ENCODE data around the gene ZNF200. TPM values are rescaled to one million over a fixed set of nuclear protein-coding genes. Genes with fewer than 3 reads are reported as not detected.

The ZNF200 gene
- polyA plus RNA-seq, 1 of the 3 experiments (the other 2 are of a cell fraction), result 2.8 TPM

- peaks cover 0 to 11% of the 10 kb centered on the region in 2 experiments; a peak in 1 of 4 replicates for H3K4me1 ChIP-seq (ENCODE audit: control insufficient read depth in 1 of 2, insufficient read depth in 2 of 2, low read depth in 1 of 2, low read length in 1 of 2)
- no peak overlapping the region for H3K4me3 ChIP-seq (ENCODE audit: low read depth in 2 of 2, low read length in 1 of 2)
- 23% methylated on average over 6 of the region's 8 CpGs for WGBS (ENCODE audit: low lambda C conversion rate)
- no peak overlapping the region for H3K27ac ChIP-seq (ENCODE audit: low read depth in 2 of 2, low read length in 1 of 2)
- H2AFZ ChIP-seq (ENCODE audit: low read depth), result no peak overlapping the region
- H3K4me2 ChIP-seq, result no peak overlapping the region
- peaks cover 14% of the 10 kb centered on the region for H3F3A ChIP-seq (replicated peaks; ENCODE audit: insufficient read depth)
- H3K9me2 ChIP-seq, result no peaks in the 10 kb centered on the region
- H3K36me3 ChIP-seq (replicated peaks in 1 of 2; ENCODE audit: control insufficient read depth in 1 of 2, insufficient read depth in 2 of 2, low read length in 1 of 2), result no peaks in the 10 kb centered on the region
- TF ChIP-seq FOXJ3 (CRISPR knock-in tag; IDR thresholded peaks at IDR 0.05) (no peak), EZH2phosphoT487 (IDR thresholded peaks at IDR 0.05; ENCODE audit: borderline replicate concordance, low read depth) (no peak), EP300 (IDR thresholded peaks at IDR 0.05; ENCODE audit: borderline replicate concordance in 1 of 2, low read depth in 1 of 2, low read length in 1 of 2) (no peak), JUND (IDR thresholded peaks at IDR 0.05) (no peak), CHD2 (IDR thresholded peaks at IDR 0.05; ENCODE audit: low read length, partially characterized antibody) (no peak), TEAD4 (IDR thresholded peaks at IDR 0.05; ENCODE audit: borderline replicate concordance, insufficient read depth) (no peak), GATA2 (CRISPR knock-in tag; IDR thresholded peaks at IDR 0.05) (no peak), TAF1 (IDR thresholded peaks at IDR 0.05; ENCODE audit: borderline replicate concordance, low read depth, low read length) (no peak), TCF12 (IDR thresholded peaks at IDR 0.05) (no peak), FOSL2 (IDR thresholded peaks at IDR 0.05; ENCODE audit: borderline replicate concordance, low read depth) (no peak), RFX5 (IDR thresholded peaks at IDR 0.05; ENCODE audit: low read length) (no peak), SIN3A (IDR thresholded peaks at IDR 0.05; ENCODE audit: borderline replicate concordance, low read depth, low read length) (no peak), NRF1 (IDR thresholded peaks at IDR 0.05; ENCODE audit: low read depth, low read length) (no peak), RAD21 (IDR thresholded peaks at IDR 0.05; ENCODE audit: low read length) (no peak), ELF1 (IDR thresholded peaks at IDR 0.05) (no peak)
- TF ChIP-seq, protein P1, sequence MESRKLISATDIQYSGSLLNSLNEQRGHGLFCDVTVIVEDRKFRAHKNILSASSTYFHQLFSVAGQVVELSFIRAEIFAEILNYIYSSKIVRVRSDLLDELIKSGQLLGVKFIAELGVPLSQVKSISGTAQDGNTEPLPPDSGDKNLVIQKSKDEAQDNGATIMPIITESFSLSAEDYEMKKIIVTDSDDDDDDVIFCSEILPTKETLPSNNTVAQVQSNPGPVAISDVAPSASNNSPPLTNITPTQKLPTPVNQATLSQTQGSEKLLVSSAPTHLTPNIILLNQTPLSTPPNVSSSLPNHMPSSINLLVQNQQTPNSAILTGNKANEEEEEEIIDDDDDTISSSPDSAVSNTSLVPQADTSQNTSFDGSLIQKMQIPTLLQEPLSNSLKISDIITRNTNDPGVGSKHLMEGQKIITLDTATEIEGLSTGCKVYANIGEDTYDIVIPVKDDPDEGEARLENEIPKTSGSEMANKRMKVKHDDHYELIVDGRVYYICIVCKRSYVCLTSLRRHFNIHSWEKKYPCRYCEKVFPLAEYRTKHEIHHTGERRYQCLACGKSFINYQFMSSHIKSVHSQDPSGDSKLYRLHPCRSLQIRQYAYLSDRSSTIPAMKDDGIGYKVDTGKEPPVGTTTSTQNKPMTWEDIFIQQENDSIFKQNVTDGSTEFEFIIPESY (IDR thresholded peaks at IDR 0.05; ENCODE audit: borderline replicate concordance, low read depth), result no peak
- TF ChIP-seq, protein P2, sequence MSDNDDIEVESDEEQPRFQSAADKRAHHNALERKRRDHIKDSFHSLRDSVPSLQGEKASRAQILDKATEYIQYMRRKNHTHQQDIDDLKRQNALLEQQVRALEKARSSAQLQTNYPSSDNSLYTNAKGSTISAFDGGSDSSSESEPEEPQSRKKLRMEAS (IDR thresholded peaks at IDR 0.05; ENCODE audit: low read depth), result no peak
- TF ChIP-seq, protein P3, sequence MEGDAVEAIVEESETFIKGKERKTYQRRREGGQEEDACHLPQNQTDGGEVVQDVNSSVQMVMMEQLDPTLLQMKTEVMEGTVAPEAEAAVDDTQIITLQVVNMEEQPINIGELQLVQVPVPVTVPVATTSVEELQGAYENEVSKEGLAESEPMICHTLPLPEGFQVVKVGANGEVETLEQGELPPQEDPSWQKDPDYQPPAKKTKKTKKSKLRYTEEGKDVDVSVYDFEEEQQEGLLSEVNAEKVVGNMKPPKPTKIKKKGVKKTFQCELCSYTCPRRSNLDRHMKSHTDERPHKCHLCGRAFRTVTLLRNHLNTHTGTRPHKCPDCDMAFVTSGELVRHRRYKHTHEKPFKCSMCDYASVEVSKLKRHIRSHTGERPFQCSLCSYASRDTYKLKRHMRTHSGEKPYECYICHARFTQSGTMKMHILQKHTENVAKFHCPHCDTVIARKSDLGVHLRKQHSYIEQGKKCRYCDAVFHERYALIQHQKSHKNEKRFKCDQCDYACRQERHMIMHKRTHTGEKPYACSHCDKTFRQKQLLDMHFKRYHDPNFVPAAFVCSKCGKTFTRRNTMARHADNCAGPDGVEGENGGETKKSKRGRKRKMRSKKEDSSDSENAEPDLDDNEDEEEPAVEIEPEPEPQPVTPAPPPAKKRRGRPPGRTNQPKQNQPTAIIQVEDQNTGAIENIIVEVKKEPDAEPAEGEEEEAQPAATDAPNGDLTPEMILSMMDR (IDR thresholded peaks at IDR 0.05), result no peak
- no peaks in the 10 kb centered on the region for H3K79me2 ChIP-seq (ENCODE audit: insufficient read depth)
- no peaks in the 10 kb centered on the region for H3K9me3 ChIP-seq
- POLR2A ChIA-PET, result no interaction called here
- H4K20me1 ChIP-seq (ENCODE audit: insufficient read depth), result no peaks in the 10 kb centered on the region
- H3K27me3 ChIP-seq (ENCODE audit: insufficient read depth), result peaks cover 87% of the 10 kb centered on the region
- no peak for DNase-seq
- H3K9ac ChIP-seq, result no peak overlapping the region
- CTCF ChIA-PET, result interaction anchor here (0.6 to 0.9 kb wide), 2 partner anchors 29 to 34 kb away, joined by 3 read pairs; no protein-coding TSS in a partner anchor
Measured at GRCh38 chr16:3179651-3180050, 55.3 kb downstream of the ZNF200 start.
